PC-9 (cell line): ENCODE data around the gene GADD45G.

Experiments
- CTCF ChIP-seq: fragments of 200-600 bp; sonication (generic); conservative IDR thresholded peaks from 2 replicates; pipeline ENCODE4 v1.6.1; 2017; ENCODE audit warnings: mixed run types, antibody characterized with exemption, mild to moderate bottlenecking, moderate library complexity
- EZH2 ChIP-seq: fragments of 200-600 bp; sonication (generic); IDR thresholded peaks from 2 replicates; pipeline ENCODE4 v1.8.0; 2017; ENCODE audit warnings: antibody characterized with exemption, low read depth

- TF ChIP-seq CTCF = no peak
- TF ChIP-seq EZH2 = no peak
Measured at GRCh38 chr9:89648247-89649000, 43.6 kb downstream of the GADD45G start.
